Transverse colon (tissue), 4 donors: ENCODE measurements around the gene MID1.

Source experiments
- EP300 ChIP-seq: sonication (generic); formaldehyde crosslinking; IDR thresholded peaks from one replicate; pipeline ENCODE4 v1.6.1; 2017; ENCODE audit warnings: antibody characterized with exemption, low read depth
- POLR2A ChIP-seq: fragments of 450-650 bp; IDR thresholded peaks from one replicate; pipeline ENCODE4 v1.6.1; 2016; ENCODE audit warnings: antibody characterized with exemption, mild to moderate bottlenecking, moderate library complexity
- POLR2AphosphoS5 ChIP-seq, 3 donors: sonication (generic); formaldehyde crosslinking; IDR thresholded peaks; one replicate each; pipeline ENCODE4 v1.6.1; 2016; ENCODE audit warnings: antibody characterized with exemption in 3 of 3
- TF ChIP-seq, protein P1 (sequence below), 5 experiments: fragments of 200-600 bp in 3 of 5; fragments of 450-650 bp in 2 of 5; sonication (generic) in 3 of 5; IDR thresholded peaks; 1 replicate in 2 of 5; 2 replicates in 3 of 5; pipeline ENCODE4 v1.5.1; 2016 to 2017; ENCODE audit warnings: antibody characterized with exemption in 5 of 5, inconsistent platforms in 3 of 5, mild to moderate bottlenecking in 2 of 5, moderate library complexity in 1 of 5

DNA sequence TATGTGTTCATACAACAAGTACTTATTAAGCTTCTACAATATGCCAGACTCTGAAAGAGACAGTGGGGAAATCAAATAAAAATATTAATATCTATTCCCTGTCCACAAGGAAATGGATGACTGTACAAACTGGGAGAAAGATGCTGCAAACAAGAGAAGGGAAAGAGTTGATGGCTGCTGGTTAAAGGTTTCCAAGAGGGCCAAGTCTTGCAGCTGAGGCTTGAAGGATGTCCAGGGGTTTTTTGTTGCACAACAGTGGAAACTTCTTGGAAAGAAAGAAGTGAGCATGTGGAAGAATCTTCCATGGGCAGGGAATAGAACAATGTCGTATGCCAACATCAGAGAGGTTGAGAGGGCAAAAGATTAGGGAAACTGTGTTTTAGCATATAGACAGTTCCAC, 95.8 kb downstream of the MID1 start:
- TF ChIP-seq, protein P1, sequence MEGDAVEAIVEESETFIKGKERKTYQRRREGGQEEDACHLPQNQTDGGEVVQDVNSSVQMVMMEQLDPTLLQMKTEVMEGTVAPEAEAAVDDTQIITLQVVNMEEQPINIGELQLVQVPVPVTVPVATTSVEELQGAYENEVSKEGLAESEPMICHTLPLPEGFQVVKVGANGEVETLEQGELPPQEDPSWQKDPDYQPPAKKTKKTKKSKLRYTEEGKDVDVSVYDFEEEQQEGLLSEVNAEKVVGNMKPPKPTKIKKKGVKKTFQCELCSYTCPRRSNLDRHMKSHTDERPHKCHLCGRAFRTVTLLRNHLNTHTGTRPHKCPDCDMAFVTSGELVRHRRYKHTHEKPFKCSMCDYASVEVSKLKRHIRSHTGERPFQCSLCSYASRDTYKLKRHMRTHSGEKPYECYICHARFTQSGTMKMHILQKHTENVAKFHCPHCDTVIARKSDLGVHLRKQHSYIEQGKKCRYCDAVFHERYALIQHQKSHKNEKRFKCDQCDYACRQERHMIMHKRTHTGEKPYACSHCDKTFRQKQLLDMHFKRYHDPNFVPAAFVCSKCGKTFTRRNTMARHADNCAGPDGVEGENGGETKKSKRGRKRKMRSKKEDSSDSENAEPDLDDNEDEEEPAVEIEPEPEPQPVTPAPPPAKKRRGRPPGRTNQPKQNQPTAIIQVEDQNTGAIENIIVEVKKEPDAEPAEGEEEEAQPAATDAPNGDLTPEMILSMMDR (IDR thresholded peaks at IDR 0.05) = no peak
- no peak for TF ChIP-seq EP300
- no peak for TF ChIP-seq POLR2A
- no peak for TF ChIP-seq POLR2AphosphoS5 (IDR thresholded peaks at IDR 0.05)
